GM12878 (cell line): ENCODE results near the gene NLGN1. TPM values are rescaled to one million over a fixed set of nuclear protein-coding genes. Genes with fewer than 3 reads are reported as not detected.

Source experiments
- ATAC-seq: fragments of 200-7000 bp; cut with Tn5 transposase; 3 replicates; pipeline ENCODE4 v1.9.1; 2020; ENCODE audit warnings: mild to moderate bottlenecking, moderate library complexity
- BruUV-seq: library from RNA; stranded (reverse); fragments of 400-500 nt; replicated peaks from 2 replicates; lab custom pipeline; 2021; lab: Mats Ljungman, UMichigan
- CTCF ChIA-PET: fragments of 300-600 bp; sonication (Branson Sonifier 250); formaldehyde crosslinking; extraction: SDS; loops from one replicate; lab custom pipeline; 2021; ENCODE audit warnings: inconsistent platforms; lab: Yijun Ruan, JAX
- POLR2A ChIA-PET: fragments of 350-600 bp; formaldehyde crosslinking; extraction: SDS; loops from one replicate; lab custom pipeline; 2021; ENCODE audit warnings: inconsistent platforms; lab: Charles Lee
- RAD21 ChIA-PET: fragments of 300-600 bp; sonication (Branson Sonifier 250); formaldehyde crosslinking; loops from one replicate; lab custom pipeline; 2023; ENCODE audit warnings: antibody characterized with exemption; ENCODE audit not compliant: unreplicated experiment; lab: Charles Lee
- SMC1A ChIA-PET: fragments of 300-600 bp; sonication (Branson Sonifier 250); formaldehyde crosslinking; loops from one replicate; lab custom pipeline; 2023; ENCODE audit not compliant: unreplicated experiment, uncharacterized antibody; lab: Charles Lee
- DNase-seq: peaks from one replicate; pipeline ENCODE4 v3.0.0-alpha.2; 2011; ENCODE audit warnings: low read depth, low spot score
- FAIRE-seq: peaks from 3 replicates; lab custom pipeline; 2011; peaks lifted over from hg19 to GRCh38; lab: Jason Lieb, UNC
- H2AFZ ChIP-seq: 2 replicates; pipeline ENCODE4 v1.6.0; 2011; ENCODE audit warnings: low read depth, low read length, control low read depth; ENCODE audit not compliant: control insufficient read depth
- H3K27ac ChIP-seq: 2 replicates; pipeline ENCODE4 v1.5.1; 2011; ENCODE audit warnings: control low read depth; ENCODE audit not compliant: control insufficient read depth, insufficient read depth
- H3K27me3 ChIP-seq, 2 experiments: replicated peaks in 1 of 2; 2 replicates each; pipeline versions ENCODE4 v1.6.0 to v1.6.1; 2011; ENCODE audit warnings: low read length in 1 of 2; ENCODE audit not compliant: control insufficient read depth in 2 of 2, insufficient read depth in 2 of 2
- H3K36me3 ChIP-seq, 2 experiments: 2 replicates each; pipeline ENCODE4 v1.5.1; 2011; ENCODE audit warnings: low read length in 1 of 2; ENCODE audit not compliant: control insufficient read depth in 2 of 2, insufficient read depth in 2 of 2
- H3K4me1 ChIP-seq: 2 replicates; pipeline ENCODE4 v1.6.1; 2011; ENCODE audit warnings: mild to moderate bottlenecking, low read length, moderate library complexity, mixed read lengths; ENCODE audit not compliant: control insufficient read depth, insufficient read depth
- H3K4me2 ChIP-seq: 2 replicates; pipeline ENCODE4 v1.6.0; 2011; ENCODE audit warnings: control low read depth; ENCODE audit not compliant: control insufficient read depth, insufficient read depth
- H3K4me3 ChIP-seq: fragments of 200-600 bp; sonication (generic); 2 replicates; pipeline ENCODE4 v1.5.1; 2016
- H3K79me2 ChIP-seq: 2 replicates; pipeline ENCODE4 v1.6.0; 2011; ENCODE audit warnings: low read length; ENCODE audit not compliant: control insufficient read depth, insufficient read depth
- H3K9ac ChIP-seq: 2 replicates; pipeline ENCODE4 v1.8.0; 2011; ENCODE audit warnings: low read length, control low read depth, mixed read lengths; ENCODE audit not compliant: control insufficient read depth, insufficient read depth
- H3K9me3 ChIP-seq: replicated peaks from 3 replicates; pipeline ENCODE4 v1.5.1; 2011; ENCODE audit warnings: mild to moderate bottlenecking, low read length; ENCODE audit not compliant: control insufficient read depth, insufficient read depth
- H4K20me1 ChIP-seq: 2 replicates; pipeline ENCODE4 v1.6.0; 2011; ENCODE audit not compliant: control insufficient read depth, insufficient read depth
- EP300 ChIP-seq, 2 experiments: fragments of 150-350 bp in 1 of 2; IDR thresholded peaks; 2 replicates each; pipeline ENCODE4 v1.6.1; 2011 to 2012; ENCODE audit warnings: low read depth in 2 of 2, low read length in 2 of 2, borderline replicate concordance in 1 of 2, improper control_type of control experiment in 1 of 2, inconsistent platforms in 1 of 2; ENCODE audit not compliant: control insufficient read depth in 1 of 2
- GATAD2B ChIP-seq: fragments of 450-650 bp; conservative IDR thresholded peaks from 2 replicates; pipeline ENCODE4 v1.6.1; 2017; ENCODE audit warnings: low read depth, mild to moderate bottlenecking, moderate library complexity
- LARP7 ChIP-seq: fragments of 450-650 bp; IDR thresholded peaks from 2 replicates; pipeline ENCODE4 v1.6.1; 2017; ENCODE audit warnings: mild to moderate bottlenecking
- NR2F1 ChIP-seq: fragments of 450-650 bp; conservative IDR thresholded peaks from 2 replicates; pipeline ENCODE4 v1.6.1; 2017; ENCODE audit warnings: mild to moderate bottlenecking
- POLR2A ChIP-seq: IDR thresholded peaks from 2 replicates; pipeline ENCODE4 v1.6.1; 2011; ENCODE audit warnings: low read depth, mild to moderate bottlenecking, low read length
- STAT3 ChIP-seq: IDR thresholded peaks from 2 replicates; pipeline ENCODE4 v1.6.1; 2011; ENCODE audit warnings: low read depth, low read length, improper control_type of control experiment
- SUZ12 ChIP-seq: fragments of 200-600 bp; sonication (generic); IDR thresholded peaks from one replicate; pipeline ENCODE4 v1.6.1; 2018; ENCODE audit warnings: antibody characterized with exemption, mild to moderate bottlenecking; ENCODE audit not compliant: unreplicated experiment
- TCF12 ChIP-seq: IDR thresholded peaks from 2 replicates; pipeline ENCODE4 v1.6.1; 2011; ENCODE audit warnings: low read depth, mild to moderate bottlenecking, low read length
- YY1 ChIP-seq: IDR thresholded peaks from 2 replicates; pipeline ENCODE4 v1.6.1; 2011; ENCODE audit warnings: low read depth, mild to moderate bottlenecking, low read length
- ZBED1 ChIP-seq: IDR thresholded peaks from 2 replicates; pipeline ENCODE4 v1.6.1; 2016; ENCODE audit warnings: borderline replicate concordance
- ZNF217 ChIP-seq: fragments of 450-650 bp; IDR thresholded peaks from 2 replicates; pipeline ENCODE4 v1.6.1; 2017; ENCODE audit warnings: antibody characterized with exemption, mild to moderate bottlenecking
- ZNF622 ChIP-seq: fragments of 450-650 bp; IDR thresholded peaks from 2 replicates; pipeline ENCODE4 v1.6.1; 2017; ENCODE audit warnings: mild to moderate bottlenecking, inconsistent platforms
- WGBS: methylation state at CpG from one replicate; pipeline ENCODE4 v1.1.6; 2016; ENCODE audit warnings: low lambda C conversion rate; ENCODE audit not compliant: insufficient replicate concordance, insufficient coverage; ENCODE audit errors: missing lambda C conversion rate; 5-methylcytosine and 5-hydroxymethylcytosine counted together
- in situ Hi-C: fragments of 300-500 bp; cut with MboI; formaldehyde crosslinking; loops from 9 replicates; pipeline ENCODE4 v1.14.3; 2018; ENCODE audit warnings: mixed read lengths
- intact Hi-C: fragments of 100-400 bp; cut with micrococcal nuclease; formaldehyde crosslinking; loops from one replicate; pipeline ENCODE4 v1.14.2; 2022; ENCODE audit not compliant: unreplicated experiment
- polyA plus RNA-seq, 11 experiments: library from polyadenylated mRNA; depleted of rRNA in 4 of 11; unstranded in 6 of 11; stranded (reverse) in 5 of 11; fragments of >200 nt; fragmentation: Nextera tagmentation in 4 of 11; fragmentation: Illumina TruSeq in 1 of 11; extraction: Ambion mirVana in 4 of 11; extraction: Trizol in 1 of 11; gene quantifications; 1 replicate in 1 of 11; 2 replicates in 10 of 11; pipeline versions ENCODE4 v1.2.1 to v1.2.3, GENCODE V29; 2011 to 2016; ENCODE audit warnings: inconsistent platforms in 2 of 11, missing spikeins in 2 of 11, low read depth in 1 of 11
- total RNA-seq, 4 experiments: library from RNA; depleted of rRNA in 3 of 4; stranded (reverse); fragments of >200 nt in 3 of 4; fragmentation: Illumina TruSeq in 1 of 4; extraction: Trizol in 1 of 4; gene quantifications; 2 replicates each; pipeline versions ENCODE4 v1.2.1 to v1.2.3, GENCODE V29; 2013 to 2021
- TF ChIP-seq, protein P1 (sequence below): IDR thresholded peaks from 2 replicates; pipeline ENCODE4 v1.6.1; 2012; ENCODE audit warnings: low read depth, low read length, improper control_type of control experiment
- TF ChIP-seq, protein P2 (sequence below): fragments of 450-650 bp; IDR thresholded peaks from 2 replicates; pipeline ENCODE4 v1.6.1; 2017; ENCODE audit warnings: low read depth, mild to moderate bottlenecking, moderate library complexity

The NLGN1 gene
- total and polyA plus RNA-seq, 10 of the 15 experiments (the other 5 are each of a cell fraction or from before 2014, with no cell fraction given), result not detected

DNA sequence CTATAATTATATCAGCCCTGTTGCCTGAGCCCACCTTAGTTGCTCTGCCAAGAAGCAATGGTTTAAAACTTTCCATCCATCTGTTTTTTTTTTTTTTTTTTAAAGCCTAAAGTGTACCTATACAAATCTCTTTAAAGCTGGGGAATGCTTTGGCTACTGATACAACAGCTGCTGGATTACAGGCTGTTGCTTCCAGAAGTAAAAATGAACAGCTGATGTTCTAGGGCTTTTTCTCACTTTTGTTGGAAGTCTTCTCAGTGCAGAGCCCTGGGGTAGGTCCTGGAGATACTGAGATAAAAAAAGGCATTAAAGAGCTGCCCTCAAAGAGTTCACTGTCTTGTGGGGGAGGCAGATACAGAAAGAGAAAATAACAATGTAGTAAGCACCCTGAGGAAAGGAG lies 218.1 kb downstream of the NLGN1 start (continued):
- TF ChIP-seq, protein P1, sequence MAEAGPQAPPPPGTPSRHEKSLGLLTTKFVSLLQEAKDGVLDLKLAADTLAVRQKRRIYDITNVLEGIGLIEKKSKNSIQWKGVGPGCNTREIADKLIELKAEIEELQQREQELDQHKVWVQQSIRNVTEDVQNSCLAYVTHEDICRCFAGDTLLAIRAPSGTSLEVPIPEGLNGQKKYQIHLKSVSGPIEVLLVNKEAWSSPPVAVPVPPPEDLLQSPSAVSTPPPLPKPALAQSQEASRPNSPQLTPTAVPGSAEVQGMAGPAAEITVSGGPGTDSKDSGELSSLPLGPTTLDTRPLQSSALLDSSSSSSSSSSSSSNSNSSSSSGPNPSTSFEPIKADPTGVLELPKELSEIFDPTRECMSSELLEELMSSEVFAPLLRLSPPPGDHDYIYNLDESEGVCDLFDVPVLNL, result no peak
- TF ChIP-seq STAT3, result no peak
- TF ChIP-seq POLR2A, result no peak
- no peak for TF ChIP-seq NR2F1

DNA sequence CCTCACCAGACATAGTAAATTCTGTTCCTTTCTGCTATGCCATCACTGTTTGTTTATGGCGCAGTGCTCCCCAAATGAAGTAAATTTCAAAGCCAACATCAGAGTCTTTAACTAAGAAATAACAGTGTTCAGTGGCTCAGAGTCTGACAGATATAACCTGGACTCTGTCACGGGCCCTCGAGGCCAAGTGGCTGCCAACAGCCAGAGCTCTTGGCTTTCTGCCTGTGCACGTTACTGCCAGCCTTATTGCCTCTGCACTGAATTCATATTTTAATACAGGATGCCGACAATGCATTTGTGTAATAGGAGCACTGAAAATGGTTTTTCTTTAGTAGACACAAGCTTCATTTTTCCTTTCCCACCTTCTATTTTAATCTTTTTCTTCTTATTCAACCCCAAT lies 219.9 kb downstream of the NLGN1 start:
- no TSS peak for BruUV-seq
- Histone ChIP-seq H3K27ac (no peak overlapping the region), H3K9me3 (no peaks in the 10 kb centered on the region), H2AFZ (no peak overlapping the region), H4K20me1 (no peaks in the 10 kb centered on the region), H3K9ac (no peak overlapping the region)
- POLR2A ChIA-PET, result no interaction called here
- WGBS, result 25% methylated on average over 5 of the region's 5 CpGs
- RAD21 ChIA-PET, result no interaction called here
- in situ Hi-C loops, result no loop called here
- SMC1A ChIA-PET, result no interaction called here
- no peak for ATAC-seq
- TF ChIP-seq ZNF217, result no peak
- no peak for TF ChIP-seq TCF12
- TF ChIP-seq, protein P1, result no peak
- no peak for TF ChIP-seq ZBED1
- TF ChIP-seq GATAD2B, result no peak
- no peak for TF ChIP-seq LARP7
- no peak for TF ChIP-seq SUZ12
- TF ChIP-seq, protein P2, sequence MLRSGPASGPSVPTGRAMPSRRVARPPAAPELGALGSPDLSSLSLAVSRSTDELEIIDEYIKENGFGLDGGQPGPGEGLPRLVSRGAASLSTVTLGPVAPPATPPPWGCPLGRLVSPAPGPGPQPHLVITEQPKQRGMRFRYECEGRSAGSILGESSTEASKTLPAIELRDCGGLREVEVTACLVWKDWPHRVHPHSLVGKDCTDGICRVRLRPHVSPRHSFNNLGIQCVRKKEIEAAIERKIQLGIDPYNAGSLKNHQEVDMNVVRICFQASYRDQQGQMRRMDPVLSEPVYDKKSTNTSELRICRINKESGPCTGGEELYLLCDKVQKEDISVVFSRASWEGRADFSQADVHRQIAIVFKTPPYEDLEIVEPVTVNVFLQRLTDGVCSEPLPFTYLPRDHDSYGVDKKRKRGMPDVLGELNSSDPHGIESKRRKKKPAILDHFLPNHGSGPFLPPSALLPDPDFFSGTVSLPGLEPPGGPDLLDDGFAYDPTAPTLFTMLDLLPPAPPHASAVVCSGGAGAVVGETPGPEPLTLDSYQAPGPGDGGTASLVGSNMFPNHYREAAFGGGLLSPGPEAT, result no peak
- no peak for TF ChIP-seq EP300 (IDR thresholded peaks at IDR 0.05; ENCODE audit: borderline replicate concordance in 1 of 2, control insufficient read depth in 1 of 2, low read depth in 2 of 2, low read length in 2 of 2)
- no peak for TF ChIP-seq YY1
- TF ChIP-seq ZNF622, result no peak
- TF ChIP-seq, all 136 proteins: peak for 0
- intact Hi-C loops, result no loop called here
- H3K36me3 ChIP-seq, result no peaks in the 10 kb centered on the region
- no peak overlapping the region for H3K4me2 ChIP-seq
- FAIRE-seq, result no peak
- H3K4me1 ChIP-seq, result no peaks in the 10 kb centered on the region
- CTCF ChIA-PET, result no interaction called here
- no peak for DNase-seq
- no peaks in the 10 kb centered on the region for H3K27me3 ChIP-seq
- H3K79me2 ChIP-seq, result no peaks in the 10 kb centered on the region
- H3K4me3 ChIP-seq, result no peak overlapping the region
